ENCODE measurements around the gene SEPTIN7. TPM values are rescaled to one million over a fixed set of nuclear protein-coding genes. Genes with fewer than 3 reads are reported as not detected.

The SEPTIN7 gene
- total and polyA plus RNA-seq, 2 of the 13 experiments (the other 11 are each of a cell fraction or from before 2014, with no cell fraction given): 103 to 129 TPM

DNA sequence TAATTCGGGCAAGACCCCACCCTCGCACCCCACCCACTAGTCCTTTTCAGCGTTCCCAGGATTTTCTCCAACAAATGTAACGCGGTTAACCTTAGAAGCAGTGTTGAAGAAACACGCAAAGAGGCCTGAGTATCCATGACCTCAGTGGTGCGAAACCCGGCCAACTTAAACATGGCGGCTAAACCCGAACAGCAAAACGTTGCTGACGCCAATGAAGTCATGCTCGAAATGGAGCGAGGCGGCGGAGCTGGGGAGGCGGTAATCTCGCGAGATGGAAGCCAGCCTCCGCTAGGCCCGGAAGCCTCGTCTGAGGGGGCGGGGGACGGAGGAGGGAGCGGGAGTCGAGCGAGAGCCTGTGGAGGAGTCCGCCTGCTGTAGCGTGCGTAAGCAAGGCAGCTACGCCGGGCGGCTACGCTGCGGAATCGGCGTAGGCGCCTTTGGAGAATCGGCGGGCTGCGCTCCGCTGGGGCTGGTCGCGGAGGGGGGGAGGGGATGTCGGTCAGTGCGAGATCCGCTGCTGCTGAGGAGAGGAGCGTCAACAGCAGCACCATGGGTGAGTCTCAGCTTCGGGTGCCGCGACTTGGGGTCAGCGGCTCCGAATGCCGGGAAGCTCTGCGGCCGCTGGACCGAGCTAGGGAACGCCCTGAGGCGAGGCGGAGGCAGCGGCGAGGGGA, at the start of gene SEPTIN7 (continued):
- TF ChIP-seq, protein P1, sequence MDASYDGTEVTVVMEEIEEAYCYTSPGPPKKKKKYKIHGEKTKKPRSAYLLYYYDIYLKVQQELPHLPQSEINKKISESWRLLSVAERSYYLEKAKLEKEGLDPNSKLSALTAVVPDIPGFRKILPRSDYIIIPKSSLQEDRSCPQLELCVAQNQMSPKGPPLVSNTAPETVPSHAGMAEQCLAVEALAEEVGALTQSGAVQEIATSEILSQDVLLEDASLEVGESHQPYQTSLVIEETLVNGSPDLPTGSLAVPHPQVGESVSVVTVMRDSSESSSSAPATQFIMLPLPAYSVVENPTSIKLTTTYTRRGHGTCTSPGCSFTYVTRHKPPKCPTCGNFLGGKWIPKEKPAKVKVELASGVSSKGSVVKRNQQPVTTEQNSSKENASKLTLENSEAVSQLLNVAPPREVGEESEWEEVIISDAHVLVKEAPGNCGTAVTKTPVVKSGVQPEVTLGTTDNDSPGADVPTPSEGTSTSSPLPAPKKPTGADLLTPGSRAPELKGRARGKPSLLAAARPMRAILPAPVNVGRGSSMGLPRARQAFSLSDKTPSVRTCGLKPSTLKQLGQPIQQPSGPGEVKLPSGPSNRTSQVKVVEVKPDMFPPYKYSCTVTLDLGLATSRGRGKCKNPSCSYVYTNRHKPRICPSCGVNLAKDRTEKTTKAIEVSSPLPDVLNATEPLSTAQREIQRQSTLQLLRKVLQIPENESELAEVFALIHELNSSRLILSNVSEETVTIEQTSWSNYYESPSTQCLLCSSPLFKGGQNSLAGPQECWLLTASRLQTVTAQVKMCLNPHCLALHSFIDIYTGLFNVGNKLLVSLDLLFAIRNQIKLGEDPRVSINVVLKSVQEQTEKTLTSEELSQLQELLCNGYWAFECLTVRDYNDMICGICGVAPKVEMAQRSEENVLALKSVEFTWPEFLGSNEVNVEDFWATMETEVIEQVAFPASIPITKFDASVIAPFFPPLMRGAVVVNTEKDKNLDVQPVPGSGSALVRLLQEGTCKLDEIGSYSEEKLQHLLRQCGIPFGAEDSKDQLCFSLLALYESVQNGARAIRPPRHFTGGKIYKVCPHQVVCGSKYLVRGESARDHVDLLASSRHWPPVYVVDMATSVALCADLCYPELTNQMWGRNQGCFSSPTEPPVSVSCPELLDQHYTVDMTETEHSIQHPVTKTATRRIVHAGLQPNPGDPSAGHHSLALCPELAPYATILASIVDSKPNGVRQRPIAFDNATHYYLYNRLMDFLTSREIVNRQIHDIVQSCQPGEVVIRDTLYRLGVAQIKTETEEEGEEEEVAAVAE (CRISPR knock-in tag; IDR thresholded peaks at IDR 0.05; ENCODE audit: borderline replicate concordance): no peak
- TF ChIP-seq SRF (IDR thresholded peaks at IDR 0.05; ENCODE audit: low read depth, low read length): no peak
- no peak for TF ChIP-seq MTF1 (CRISPR knock-in tag; IDR thresholded peaks at IDR 0.05)
- TF ChIP-seq, protein P2, sequence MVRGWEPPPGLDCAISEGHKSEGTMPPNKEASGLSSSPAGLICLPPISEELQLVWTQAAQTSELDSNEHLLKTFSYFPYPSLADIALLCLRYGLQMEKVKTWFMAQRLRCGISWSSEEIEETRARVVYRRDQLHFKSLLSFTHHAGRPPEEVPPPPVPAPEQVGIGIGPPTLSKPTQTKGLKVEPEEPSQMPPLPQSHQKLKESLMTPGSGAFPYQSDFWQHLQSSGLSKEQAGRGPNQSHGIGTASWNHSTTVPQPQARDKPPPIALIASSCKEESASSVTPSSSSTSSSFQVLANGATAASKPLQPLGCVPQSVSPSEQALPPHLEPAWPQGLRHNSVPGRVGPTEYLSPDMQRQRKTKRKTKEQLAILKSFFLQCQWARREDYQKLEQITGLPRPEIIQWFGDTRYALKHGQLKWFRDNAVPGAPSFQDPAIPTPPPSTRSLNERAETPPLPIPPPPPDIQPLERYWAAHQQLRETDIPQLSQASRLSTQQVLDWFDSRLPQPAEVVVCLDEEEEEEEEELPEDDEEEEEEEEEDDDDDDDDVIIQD (CRISPR knock-in tag; IDR thresholded peaks at IDR 0.05; ENCODE audit: low read depth): peak; percentile 78
- TF ChIP-seq, protein P3, sequence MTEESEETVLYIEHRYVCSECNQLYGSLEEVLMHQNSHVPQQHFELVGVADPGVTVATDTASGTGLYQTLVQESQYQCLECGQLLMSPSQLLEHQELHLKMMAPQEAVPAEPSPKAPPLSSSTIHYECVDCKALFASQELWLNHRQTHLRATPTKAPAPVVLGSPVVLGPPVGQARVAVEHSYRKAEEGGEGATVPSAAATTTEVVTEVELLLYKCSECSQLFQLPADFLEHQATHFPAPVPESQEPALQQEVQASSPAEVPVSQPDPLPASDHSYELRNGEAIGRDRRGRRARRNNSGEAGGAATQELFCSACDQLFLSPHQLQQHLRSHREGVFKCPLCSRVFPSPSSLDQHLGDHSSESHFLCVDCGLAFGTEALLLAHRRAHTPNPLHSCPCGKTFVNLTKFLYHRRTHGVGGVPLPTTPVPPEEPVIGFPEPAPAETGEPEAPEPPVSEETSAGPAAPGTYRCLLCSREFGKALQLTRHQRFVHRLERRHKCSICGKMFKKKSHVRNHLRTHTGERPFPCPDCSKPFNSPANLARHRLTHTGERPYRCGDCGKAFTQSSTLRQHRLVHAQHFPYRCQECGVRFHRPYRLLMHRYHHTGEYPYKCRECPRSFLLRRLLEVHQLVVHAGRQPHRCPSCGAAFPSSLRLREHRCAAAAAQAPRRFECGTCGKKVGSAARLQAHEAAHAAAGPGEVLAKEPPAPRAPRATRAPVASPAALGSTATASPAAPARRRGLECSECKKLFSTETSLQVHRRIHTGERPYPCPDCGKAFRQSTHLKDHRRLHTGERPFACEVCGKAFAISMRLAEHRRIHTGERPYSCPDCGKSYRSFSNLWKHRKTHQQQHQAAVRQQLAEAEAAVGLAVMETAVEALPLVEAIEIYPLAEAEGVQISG (CRISPR knock-in tag; IDR thresholded peaks at IDR 0.05): peak; percentile 20; the same call in 1 of the 2 replicates
- TF ChIP-seq ZNF772 (CRISPR knock-in tag; IDR thresholded peaks at IDR 0.05): peak; percentile 69; the same call in 1 of the 2 replicates
- TF ChIP-seq DNMT1 (CRISPR knock-in tag; IDR thresholded peaks at IDR 0.05): no peak
- TF ChIP-seq MTA1 (CRISPR knock-in tag; IDR thresholded peaks at IDR 0.05; ENCODE audit: borderline replicate concordance): peak; percentile 13; the same call in 1 of the 2 replicates
- TF ChIP-seq, protein P4, sequence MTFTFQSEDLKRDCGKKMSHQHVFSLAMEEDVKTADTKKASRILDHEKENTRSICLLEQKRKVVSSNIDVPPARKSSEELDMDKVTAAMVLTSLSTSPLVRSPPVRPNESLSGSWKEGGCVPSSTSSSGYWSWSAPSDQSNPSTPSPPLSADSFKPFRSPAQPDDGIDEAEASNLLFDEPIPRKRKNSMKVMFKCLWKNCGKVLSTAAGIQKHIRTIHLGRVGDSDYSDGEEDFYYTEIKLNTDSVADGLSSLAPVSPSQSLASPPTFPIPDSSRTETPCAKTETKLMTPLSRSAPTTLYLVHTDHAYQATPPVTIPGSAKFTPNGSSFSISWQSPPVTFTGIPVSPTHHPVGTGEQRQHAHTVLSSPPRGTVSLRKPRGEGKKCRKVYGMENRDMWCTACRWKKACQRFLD (CRISPR knock-in tag; IDR thresholded peaks at IDR 0.05; ENCODE audit: borderline replicate concordance): no peak
- TF ChIP-seq, protein P5, sequence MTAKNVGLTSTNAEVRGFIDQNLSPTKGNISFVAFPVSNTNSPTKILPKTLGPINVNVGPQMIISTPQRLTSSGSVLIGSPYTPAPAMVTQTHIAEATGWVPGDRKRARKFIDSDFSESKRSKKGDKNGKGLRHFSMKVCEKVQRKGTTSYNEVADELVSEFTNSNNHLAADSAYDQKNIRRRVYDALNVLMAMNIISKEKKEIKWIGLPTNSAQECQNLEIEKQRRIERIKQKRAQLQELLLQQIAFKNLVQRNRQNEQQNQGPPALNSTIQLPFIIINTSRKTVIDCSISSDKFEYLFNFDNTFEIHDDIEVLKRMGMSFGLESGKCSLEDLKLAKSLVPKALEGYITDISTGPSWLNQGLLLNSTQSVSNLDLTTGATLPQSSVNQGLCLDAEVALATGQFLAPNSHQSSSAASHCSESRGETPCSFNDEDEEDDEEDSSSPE (CRISPR knock-in tag; IDR thresholded peaks at IDR 0.05): peak; percentile 36; the same call in 1 of the 2 replicates
- TF ChIP-seq, protein P6, sequence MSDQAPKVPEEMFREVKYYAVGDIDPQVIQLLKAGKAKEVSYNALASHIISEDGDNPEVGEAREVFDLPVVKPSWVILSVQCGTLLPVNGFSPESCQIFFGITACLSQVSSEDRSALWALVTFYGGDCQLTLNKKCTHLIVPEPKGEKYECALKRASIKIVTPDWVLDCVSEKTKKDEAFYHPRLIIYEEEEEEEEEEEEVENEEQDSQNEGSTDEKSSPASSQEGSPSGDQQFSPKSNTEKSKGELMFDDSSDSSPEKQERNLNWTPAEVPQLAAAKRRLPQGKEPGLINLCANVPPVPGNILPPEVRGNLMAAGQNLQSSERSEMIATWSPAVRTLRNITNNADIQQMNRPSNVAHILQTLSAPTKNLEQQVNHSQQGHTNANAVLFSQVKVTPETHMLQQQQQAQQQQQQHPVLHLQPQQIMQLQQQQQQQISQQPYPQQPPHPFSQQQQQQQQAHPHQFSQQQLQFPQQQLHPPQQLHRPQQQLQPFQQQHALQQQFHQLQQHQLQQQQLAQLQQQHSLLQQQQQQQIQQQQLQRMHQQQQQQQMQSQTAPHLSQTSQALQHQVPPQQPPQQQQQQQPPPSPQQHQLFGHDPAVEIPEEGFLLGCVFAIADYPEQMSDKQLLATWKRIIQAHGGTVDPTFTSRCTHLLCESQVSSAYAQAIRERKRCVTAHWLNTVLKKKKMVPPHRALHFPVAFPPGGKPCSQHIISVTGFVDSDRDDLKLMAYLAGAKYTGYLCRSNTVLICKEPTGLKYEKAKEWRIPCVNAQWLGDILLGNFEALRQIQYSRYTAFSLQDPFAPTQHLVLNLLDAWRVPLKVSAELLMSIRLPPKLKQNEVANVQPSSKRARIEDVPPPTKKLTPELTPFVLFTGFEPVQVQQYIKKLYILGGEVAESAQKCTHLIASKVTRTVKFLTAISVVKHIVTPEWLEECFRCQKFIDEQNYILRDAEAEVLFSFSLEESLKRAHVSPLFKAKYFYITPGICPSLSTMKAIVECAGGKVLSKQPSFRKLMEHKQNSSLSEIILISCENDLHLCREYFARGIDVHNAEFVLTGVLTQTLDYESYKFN (CRISPR knock-in tag; conservative IDR thresholded peaks at IDR 0.05): peak; percentile 43; the same call in 1 of the 2 replicates
- TF ChIP-seq ZNF256 (CRISPR knock-in tag; conservative IDR thresholded peaks at IDR 0.05): no peak

All from HepG2 (cell line).